ENCODE data around the gene TSEN15. TPM values are rescaled to one million over a fixed set of nuclear protein-coding genes. Genes with fewer than 3 reads are reported as not detected.

The TSEN15 gene
- total and polyA plus RNA-seq, 2 of the 13 experiments (the other 11 are each of a cell fraction or from before 2014, with no cell fraction given), result 25.6 to 35.8 TPM

- TF ChIP-seq, protein P1, sequence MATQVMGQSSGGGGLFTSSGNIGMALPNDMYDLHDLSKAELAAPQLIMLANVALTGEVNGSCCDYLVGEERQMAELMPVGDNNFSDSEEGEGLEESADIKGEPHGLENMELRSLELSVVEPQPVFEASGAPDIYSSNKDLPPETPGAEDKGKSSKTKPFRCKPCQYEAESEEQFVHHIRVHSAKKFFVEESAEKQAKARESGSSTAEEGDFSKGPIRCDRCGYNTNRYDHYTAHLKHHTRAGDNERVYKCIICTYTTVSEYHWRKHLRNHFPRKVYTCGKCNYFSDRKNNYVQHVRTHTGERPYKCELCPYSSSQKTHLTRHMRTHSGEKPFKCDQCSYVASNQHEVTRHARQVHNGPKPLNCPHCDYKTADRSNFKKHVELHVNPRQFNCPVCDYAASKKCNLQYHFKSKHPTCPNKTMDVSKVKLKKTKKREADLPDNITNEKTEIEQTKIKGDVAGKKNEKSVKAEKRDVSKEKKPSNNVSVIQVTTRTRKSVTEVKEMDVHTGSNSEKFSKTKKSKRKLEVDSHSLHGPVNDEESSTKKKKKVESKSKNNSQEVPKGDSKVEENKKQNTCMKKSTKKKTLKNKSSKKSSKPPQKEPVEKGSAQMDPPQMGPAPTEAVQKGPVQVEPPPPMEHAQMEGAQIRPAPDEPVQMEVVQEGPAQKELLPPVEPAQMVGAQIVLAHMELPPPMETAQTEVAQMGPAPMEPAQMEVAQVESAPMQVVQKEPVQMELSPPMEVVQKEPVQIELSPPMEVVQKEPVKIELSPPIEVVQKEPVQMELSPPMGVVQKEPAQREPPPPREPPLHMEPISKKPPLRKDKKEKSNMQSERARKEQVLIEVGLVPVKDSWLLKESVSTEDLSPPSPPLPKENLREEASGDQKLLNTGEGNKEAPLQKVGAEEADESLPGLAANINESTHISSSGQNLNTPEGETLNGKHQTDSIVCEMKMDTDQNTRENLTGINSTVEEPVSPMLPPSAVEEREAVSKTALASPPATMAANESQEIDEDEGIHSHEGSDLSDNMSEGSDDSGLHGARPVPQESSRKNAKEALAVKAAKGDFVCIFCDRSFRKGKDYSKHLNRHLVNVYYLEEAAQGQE (IDR thresholded peaks at IDR 0.05; ENCODE audit: borderline replicate concordance in 1 of 2, low read depth in 1 of 2, low read length in 2 of 2), result no peak
- no peak for TF ChIP-seq GATAD1 (CRISPR knock-in tag; IDR thresholded peaks at IDR 0.05)
- no peak for TF ChIP-seq KLF9 (CRISPR knock-in tag; IDR thresholded peaks at IDR 0.05; ENCODE audit: low read depth)
- TF ChIP-seq ZSCAN5A (CRISPR knock-in tag; IDR thresholded peaks at IDR 0.05; ENCODE audit: borderline replicate concordance), result no peak
- no peak for TF ChIP-seq CAMTA2 (CRISPR knock-in tag; IDR thresholded peaks at IDR 0.05; ENCODE audit: borderline replicate concordance)
- no peak for TF ChIP-seq ZFP90 (CRISPR knock-in tag; IDR thresholded peaks at IDR 0.05; ENCODE audit: borderline replicate concordance)
- TF ChIP-seq CREB3 (CRISPR knock-in tag; IDR thresholded peaks at IDR 0.05), result 0 out of 2 replicates have a peak, but pooled peaks have one; percentile 31
- no peak for TF ChIP-seq ZFP82 (CRISPR knock-in tag; IDR thresholded peaks at IDR 0.05; ENCODE audit: borderline replicate concordance)
- TF ChIP-seq TCF7L2 (IDR thresholded peaks at IDR 0.05; ENCODE audit: low read depth, low read length), result no peak
- no peak for TF ChIP-seq SRSF1 (optimal IDR thresholded peaks at IDR 0.05; ENCODE audit: low read depth, low read length)
- TF ChIP-seq MTF2 (CRISPR knock-in tag; IDR thresholded peaks at IDR 0.05; ENCODE audit: borderline replicate concordance), result no peak
- no peak for TF ChIP-seq ZSCAN20 (CRISPR knock-in tag; IDR thresholded peaks at IDR 0.05; ENCODE audit: borderline replicate concordance)
- 0 out of 2 replicates have a peak, but pooled peaks have one; percentile 19 for TF ChIP-seq ZBTB7B (CRISPR knock-in tag; IDR thresholded peaks at IDR 0.05)
- no peak for TF ChIP-seq ZBTB37 (CRISPR knock-in tag; IDR thresholded peaks at IDR 0.05)
- no peak for TF ChIP-seq HDAC6 (IDR thresholded peaks at IDR 0.05; ENCODE audit: low read depth, low read length)
- TF ChIP-seq ZBTB33 (CRISPR knock-in tag; IDR thresholded peaks at IDR 0.05), result 0 out of 2 replicates have a peak, but pooled peaks have one; percentile 14
- no peak for TF ChIP-seq SMYD3 (CRISPR knock-in tag; IDR thresholded peaks at IDR 0.05)
- no peak for TF ChIP-seq HNF1B (CRISPR knock-in tag; IDR thresholded peaks at IDR 0.05)
These were observed 49.5 kb upstream of the TSEN15 start (continued) for GRCh38 chr1:184002071-184002470.

Data from HepG2 (cell line).